ENCODE measurements around the gene TMEM176B.

- TF ChIP-seq CTCF (conservative IDR thresholded peaks at IDR 0.05; ENCODE audit: low read depth, low read length) (no peak), EZH2 (IDR thresholded peaks at IDR 0.05; ENCODE audit: low read length, unreplicated experiment) (no peak)
Observed at GRCh38 chr7:150791746-150792452, 8.3 kb downstream of the TMEM176B start.
